ENCODE results near the gene MBTPS2. TPM values are rescaled to one million over a fixed set of nuclear protein-coding genes. Genes with fewer than 3 reads are reported as not detected.

The MBTPS2 gene
- total and polyA plus RNA-seq, 4 donors, result 5.6 to 13.5 (median 9.9) TPM

- no peak overlapping the region for H3K9ac ChIP-seq (ENCODE audit: low read depth in 1 of 2, low read length in 2 of 2)
- H3K27ac ChIP-seq (ENCODE audit: low read depth in 1 of 2, low read length in 2 of 2), result no peak overlapping the region
- H3K27me3 ChIP-seq (ENCODE audit: control insufficient read depth in 4 of 4, insufficient read depth in 4 of 4, low read length in 3 of 4), result no peaks in the 10 kb centered on the region
- WGBS, result 100% methylated on average over 1 of the region's 1 CpG
- no peaks in the 10 kb centered on the region for H3K36me3 ChIP-seq (ENCODE audit: control insufficient read depth in 4 of 4, insufficient read depth in 3 of 4, low read depth in 1 of 4, low read length in 3 of 4)
- no peak for DNase-seq (ENCODE audit: low spot score)
- TF ChIP-seq HNF4A (conservative IDR thresholded peaks at IDR 0.05) (no peak), YY1 (IDR thresholded peaks at IDR 0.05) (no peak), SP1 (IDR thresholded peaks at IDR 0.05) (no peak), FOXA1 (IDR thresholded peaks at IDR 0.05) (no peak), HNF4G (IDR thresholded peaks at IDR 0.05) (no peak), RAD21 (IDR thresholded peaks at IDR 0.05) (no peak), FOXA2 (IDR thresholded peaks at IDR 0.05) (no peak), JUND (IDR thresholded peaks at IDR 0.05) (no peak), TAF1 (conservative IDR thresholded peaks at IDR 0.05) (no peak), MAX (IDR thresholded peaks at IDR 0.05) (no peak)
- TF ChIP-seq, protein P1, sequence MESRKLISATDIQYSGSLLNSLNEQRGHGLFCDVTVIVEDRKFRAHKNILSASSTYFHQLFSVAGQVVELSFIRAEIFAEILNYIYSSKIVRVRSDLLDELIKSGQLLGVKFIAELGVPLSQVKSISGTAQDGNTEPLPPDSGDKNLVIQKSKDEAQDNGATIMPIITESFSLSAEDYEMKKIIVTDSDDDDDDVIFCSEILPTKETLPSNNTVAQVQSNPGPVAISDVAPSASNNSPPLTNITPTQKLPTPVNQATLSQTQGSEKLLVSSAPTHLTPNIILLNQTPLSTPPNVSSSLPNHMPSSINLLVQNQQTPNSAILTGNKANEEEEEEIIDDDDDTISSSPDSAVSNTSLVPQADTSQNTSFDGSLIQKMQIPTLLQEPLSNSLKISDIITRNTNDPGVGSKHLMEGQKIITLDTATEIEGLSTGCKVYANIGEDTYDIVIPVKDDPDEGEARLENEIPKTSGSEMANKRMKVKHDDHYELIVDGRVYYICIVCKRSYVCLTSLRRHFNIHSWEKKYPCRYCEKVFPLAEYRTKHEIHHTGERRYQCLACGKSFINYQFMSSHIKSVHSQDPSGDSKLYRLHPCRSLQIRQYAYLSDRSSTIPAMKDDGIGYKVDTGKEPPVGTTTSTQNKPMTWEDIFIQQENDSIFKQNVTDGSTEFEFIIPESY (IDR thresholded peaks at IDR 0.05), result no peak
- H3K4me3 ChIP-seq (ENCODE audit: low read depth in 1 of 3, low read length in 3 of 3), result no peak overlapping the region
- no peaks in the 10 kb centered on the region for H3K4me1 ChIP-seq (ENCODE audit: control insufficient read depth in 4 of 4, insufficient read depth in 4 of 4, low read length in 3 of 4)
- no peaks in the 10 kb centered on the region for H3K9me3 ChIP-seq (ENCODE audit: control insufficient read depth in 4 of 4, low read length in 3 of 4)
Measured at GRCh38 chrX:21912220-21912619, 72.8 kb downstream of the MBTPS2 start.

DNA sequence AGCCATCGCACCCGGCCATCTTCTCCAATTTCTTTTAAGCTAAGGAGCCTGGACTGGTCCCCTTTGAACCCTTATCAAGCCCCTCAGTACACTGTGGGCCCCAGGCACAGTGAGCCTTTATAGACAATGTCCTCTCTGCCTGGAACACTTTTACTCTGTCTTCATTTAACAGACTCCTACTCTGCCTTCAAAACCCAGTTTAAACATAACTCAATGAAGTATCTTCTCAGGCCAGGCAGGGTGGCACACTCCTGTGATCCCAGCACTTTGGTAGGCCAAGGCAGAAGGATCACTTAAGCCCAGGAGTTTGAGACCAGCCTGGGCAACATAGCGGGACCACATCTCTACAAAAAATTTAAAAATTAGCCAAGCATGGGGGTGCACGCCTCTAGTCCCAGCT lies 73.6 kb downstream of the MBTPS2 start:
- no peak overlapping the region for H3K4me3 ChIP-seq (ENCODE audit: low read depth in 1 of 3, low read length in 3 of 3)
- H3K27me3 ChIP-seq (ENCODE audit: control insufficient read depth in 4 of 4, insufficient read depth in 4 of 4, low read length in 3 of 4), result no peaks in the 10 kb centered on the region
- 98% methylated on average over 4 of the region's 4 CpGs for WGBS
- H3K27ac ChIP-seq (ENCODE audit: low read depth in 1 of 2, low read length in 2 of 2), result no peak overlapping the region
- H3K9ac ChIP-seq (ENCODE audit: low read depth in 1 of 2, low read length in 2 of 2), result no peak overlapping the region
- no peak for TF ChIP-seq MAX (IDR thresholded peaks at IDR 0.05)
- TF ChIP-seq JUND (IDR thresholded peaks at IDR 0.05), result no peak
- TF ChIP-seq, protein P1 (IDR thresholded peaks at IDR 0.05), result no peak
- TF ChIP-seq CTCF (IDR thresholded peaks at IDR 0.05; ENCODE audit: low read depth, low read length, missing input control), result no peak
- TF ChIP-seq RAD21 (IDR thresholded peaks at IDR 0.05), result no peak
- TF ChIP-seq FOXA2 (IDR thresholded peaks at IDR 0.05), result no peak
- no peak for TF ChIP-seq SP1 (IDR thresholded peaks at IDR 0.05)
- no peak for TF ChIP-seq EGR1 (IDR thresholded peaks at IDR 0.05; ENCODE audit: low read depth in 2 of 2)
- TF ChIP-seq ATF3 (IDR thresholded peaks at IDR 0.05), result no peak
- H3K4me1 ChIP-seq (ENCODE audit: control insufficient read depth in 4 of 4, insufficient read depth in 4 of 4, low read length in 3 of 4), result no peaks in the 10 kb centered on the region
- H3K36me3 ChIP-seq (ENCODE audit: control insufficient read depth in 4 of 4, insufficient read depth in 3 of 4, low read depth in 1 of 4, low read length in 3 of 4), result no peaks in the 10 kb centered on the region
- no peaks in the 10 kb centered on the region for H3K9me3 ChIP-seq (ENCODE audit: control insufficient read depth in 4 of 4, low read length in 3 of 4)
- DNase-seq (ENCODE audit: low spot score), result no peak

Data from liver (tissue), 9 donors.